ENCODE results near the gene XKR3.

- no peak for TF ChIP-seq POLR2AphosphoS5 (IDR thresholded peaks at IDR 0.05)
- no peak for TF ChIP-seq CTCF (IDR thresholded peaks at IDR 0.05)
Measured at GRCh38 chr22:16854631-16855030, 29.4 kb upstream of the XKR3 start.

All from breast epithelium (tissue), 3 donors.